ENCODE measurements around the gene FHOD3.

DNA sequence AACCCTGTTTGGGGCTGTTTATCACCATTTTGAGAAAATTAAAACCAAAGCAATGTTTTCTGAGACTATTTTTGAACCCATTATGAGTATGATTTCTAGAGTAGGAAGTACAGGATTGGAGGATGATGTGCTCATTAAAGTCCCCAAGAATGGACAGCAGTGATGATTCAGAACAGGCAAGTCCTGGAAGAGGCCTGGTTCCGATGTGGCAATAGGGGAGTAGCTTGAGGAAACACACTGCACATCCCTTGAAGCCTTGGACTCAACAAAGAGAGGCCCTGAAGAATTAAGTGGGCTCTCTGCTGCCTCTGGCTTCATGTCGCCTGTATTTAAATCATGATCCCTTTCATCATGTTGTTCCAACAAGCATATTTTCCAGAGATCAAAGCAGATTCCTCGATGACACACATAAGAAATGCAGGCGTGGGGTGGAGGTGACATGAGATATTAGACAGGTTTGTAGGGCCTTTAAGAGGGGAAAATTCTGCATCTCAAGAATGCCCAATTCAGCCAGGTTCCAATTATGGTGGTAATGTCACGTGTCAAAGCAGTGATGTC is 242.2 kb downstream of the FHOD3 start:
- TF ChIP-seq, protein P1, sequence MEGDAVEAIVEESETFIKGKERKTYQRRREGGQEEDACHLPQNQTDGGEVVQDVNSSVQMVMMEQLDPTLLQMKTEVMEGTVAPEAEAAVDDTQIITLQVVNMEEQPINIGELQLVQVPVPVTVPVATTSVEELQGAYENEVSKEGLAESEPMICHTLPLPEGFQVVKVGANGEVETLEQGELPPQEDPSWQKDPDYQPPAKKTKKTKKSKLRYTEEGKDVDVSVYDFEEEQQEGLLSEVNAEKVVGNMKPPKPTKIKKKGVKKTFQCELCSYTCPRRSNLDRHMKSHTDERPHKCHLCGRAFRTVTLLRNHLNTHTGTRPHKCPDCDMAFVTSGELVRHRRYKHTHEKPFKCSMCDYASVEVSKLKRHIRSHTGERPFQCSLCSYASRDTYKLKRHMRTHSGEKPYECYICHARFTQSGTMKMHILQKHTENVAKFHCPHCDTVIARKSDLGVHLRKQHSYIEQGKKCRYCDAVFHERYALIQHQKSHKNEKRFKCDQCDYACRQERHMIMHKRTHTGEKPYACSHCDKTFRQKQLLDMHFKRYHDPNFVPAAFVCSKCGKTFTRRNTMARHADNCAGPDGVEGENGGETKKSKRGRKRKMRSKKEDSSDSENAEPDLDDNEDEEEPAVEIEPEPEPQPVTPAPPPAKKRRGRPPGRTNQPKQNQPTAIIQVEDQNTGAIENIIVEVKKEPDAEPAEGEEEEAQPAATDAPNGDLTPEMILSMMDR (IDR thresholded peaks at IDR 0.05), result no peak
- no peak for TF ChIP-seq EP300 (IDR thresholded peaks at IDR 0.05)
- no peak for TF ChIP-seq POLR2A (IDR thresholded peaks at IDR 0.05)
